Endothelial cell of umbilical vein (primary cell): ENCODE measurements around the gene KIAA1217. TPM values are rescaled to one million over a fixed set of nuclear protein-coding genes. Genes with fewer than 3 reads are reported as not detected.

ENCODE experiments used
- BruUV-seq: library from RNA; stranded (reverse); fragments of 400-500 nt; replicated peaks from 2 replicates; lab custom pipeline; 2021; lab: Mats Ljungman, UMichigan
- CTCF ChIA-PET: fragments of 300-600, 350-600 bp; sonication (Branson Sonifier 250); formaldehyde crosslinking; loops from one replicate; lab custom pipeline; 2021; ENCODE audit warnings: antibody characterized with exemption, inconsistent platforms; lab: Charles Lee
- POLR2A ChIA-PET: fragments of 300-600, 350-600 bp; sonication (Branson Sonifier 250); formaldehyde crosslinking; loops from one replicate; lab custom pipeline; 2021; ENCODE audit warnings: antibody characterized with exemption, inconsistent platforms; lab: Charles Lee
- DNase-seq: peaks from one replicate; pipeline ENCODE4 v3.0.0-alpha.2; 2011; ENCODE audit warnings: low read depth, low spot score
- FAIRE-seq: peaks from 2 replicates; lab custom pipeline; 2011; peaks lifted over from hg19 to GRCh38; lab: Jason Lieb, UNC
- H2AFZ ChIP-seq: 2 replicates; pipeline ENCODE4 v1.6.0; 2012; ENCODE audit warnings: low read depth, low read length, control low read depth, inconsistent platforms
- H3K27ac ChIP-seq: 2 replicates; pipeline ENCODE4 v1.5.1; 2011; ENCODE audit warnings: low read depth, mild to moderate bottlenecking, control low read depth, low read length, moderate library complexity; ENCODE audit not compliant: insufficient read depth
- H3K27me3 ChIP-seq, 2 experiments: 2 replicates each; pipeline versions ENCODE4 v1.6.0 to v1.6.1; 2011; ENCODE audit warnings: low read length in 2 of 2, mixed read lengths in 1 of 2; ENCODE audit not compliant: control insufficient read depth in 2 of 2, insufficient read depth in 2 of 2
- H3K36me3 ChIP-seq, 2 experiments: 2 replicates in 1 of 2; 3 replicates in 1 of 2; pipeline ENCODE4 v1.5.1; 2011; ENCODE audit warnings: low read length in 2 of 2, mild to moderate bottlenecking in 1 of 2, moderate library complexity in 1 of 2; ENCODE audit not compliant: control insufficient read depth in 2 of 2, insufficient read depth in 2 of 2; ENCODE audit errors: extremely low read depth in 1 of 2
- H3K4me1 ChIP-seq: 3 replicates; pipeline ENCODE4 v1.5.1; 2011; ENCODE audit warnings: mild to moderate bottlenecking, low read length; ENCODE audit not compliant: control insufficient read depth, insufficient read depth; ENCODE audit errors: extremely low read depth
- H3K4me2 ChIP-seq: 2 replicates; pipeline ENCODE4 v1.6.1; 2011; ENCODE audit warnings: low read length, control low read depth, mixed read lengths; ENCODE audit not compliant: insufficient read depth
- H3K4me3 ChIP-seq, 3 experiments: fragments of 200-600 bp in 1 of 3; sonication (generic), shearing (Covaris generic) in 1 of 3; replicated peaks in 1 of 3; 2 replicates each; pipeline ENCODE4 v1.5.1; 2011 to 2016; ENCODE audit warnings: control low read depth in 3 of 3, low read length in 3 of 3, mild to moderate bottlenecking in 2 of 3, inconsistent platforms in 1 of 3, low read depth in 1 of 3, moderate library complexity in 1 of 3; ENCODE audit not compliant: insufficient read depth in 1 of 3
- H3K79me2 ChIP-seq: 2 replicates; pipeline ENCODE4 v1.6.0; 2012; ENCODE audit warnings: low read length, inconsistent platforms; ENCODE audit not compliant: control insufficient read depth, insufficient read depth
- H3K9ac ChIP-seq: replicated peaks from 2 replicates; pipeline ENCODE3; 2011; ENCODE audit warnings: low read length, control low read depth; ENCODE audit not compliant: insufficient read depth; ENCODE audit errors: extremely low read depth
- H3K9me1 ChIP-seq: replicated peaks from 3 replicates; pipeline ENCODE4 v1.6.0; 2011; ENCODE audit warnings: mild to moderate bottlenecking, low read length; ENCODE audit not compliant: control insufficient read depth, insufficient read depth; ENCODE audit errors: extremely low read depth
- H3K9me3 ChIP-seq: replicated peaks from 2 replicates; pipeline ENCODE4 v1.5.1; 2012; ENCODE audit warnings: low read length, inconsistent platforms; ENCODE audit not compliant: control insufficient read depth, insufficient read depth
- H4K20me1 ChIP-seq: replicated peaks from 2 replicates; pipeline ENCODE3; 2011; ENCODE audit warnings: mild to moderate bottlenecking, low read length; ENCODE audit not compliant: control insufficient read depth, insufficient read depth; ENCODE audit errors: extremely low read depth
- EZH2 ChIP-seq: IDR thresholded peaks from 2 replicates; pipeline ENCODE4 v1.6.1; 2012; ENCODE audit warnings: borderline replicate concordance, low read depth, mild to moderate bottlenecking, moderate library complexity, low read length, inconsistent platforms; ENCODE audit not compliant: severe bottlenecking
- FOS ChIP-seq: IDR thresholded peaks from 2 replicates; pipeline ENCODE4 v1.6.1; 2011; ENCODE audit warnings: mild to moderate bottlenecking, low read length, moderate library complexity, borderline replicate concordance; ENCODE audit not compliant: insufficient read depth
- GATA2 ChIP-seq: IDR thresholded peaks from 2 replicates; pipeline ENCODE4 v1.7.0; 2011; ENCODE audit warnings: low read depth, mild to moderate bottlenecking, moderate library complexity, mixed read lengths, low read length; ENCODE audit not compliant: insufficient read length, insufficient read depth
- JUN ChIP-seq: IDR thresholded peaks from 2 replicates; pipeline ENCODE4 v1.6.1; 2011; ENCODE audit warnings: borderline replicate concordance, low read depth; ENCODE audit not compliant: insufficient read length, insufficient read depth
- MAX ChIP-seq: IDR thresholded peaks from 2 replicates; pipeline ENCODE4 v1.6.1; 2011; ENCODE audit not compliant: insufficient read depth, insufficient read length
- MYC ChIP-seq: IDR thresholded peaks from one replicate; pipeline ENCODE4 v1.6.1; 2011; ENCODE audit warnings: mild to moderate bottlenecking, low read depth, low read length
- POLR2A ChIP-seq: IDR thresholded peaks from 2 replicates; pipeline ENCODE4 v1.6.1; 2012; ENCODE audit warnings: low read depth, mild to moderate bottlenecking, control low read depth, low read length
- POLR2AphosphoS5 ChIP-seq: IDR thresholded peaks from 2 replicates; pipeline ENCODE4 v1.6.1; 2012; ENCODE audit warnings: low read depth, mild to moderate bottlenecking, control low read depth, low read length, moderate library complexity; ENCODE audit not compliant: insufficient read depth
- dilution Hi-C: fragments of 300-500 bp; cut with MboI; formaldehyde crosslinking; loops from one replicate; pipeline ENCODE4 v1.15.0; 2019; ENCODE audit warnings: low sequenced_read_pairs; ENCODE audit not compliant: extremely low pct_ligation_motif_present
- intact Hi-C: fragments of 100-400 bp; cut with micrococcal nuclease; formaldehyde crosslinking; loops from one replicate; pipeline ENCODE4 v1.10.0; 2022
- polyA plus RNA-seq, 4 experiments: library from polyadenylated mRNA; depleted of rRNA in 3 of 4; stranded (reverse) in 3 of 4; unstranded in 1 of 4; fragments of >200 nt; gene quantifications; 2 replicates each; pipeline versions ENCODE4 v1.2.1 to v1.2.3, GENCODE V29; 2011 to 2012; ENCODE audit warnings: missing spikeins in 1 of 4
- total RNA-seq: library from RNA; stranded (reverse); gene quantifications from 2 replicates; pipeline ENCODE4 v1.2.3, GENCODE V29; 2021
- TF ChIP-seq, protein P1 (sequence below), 2 donors: IDR thresholded peaks; 1 replicate in 1 of 2; 2 replicates in 1 of 2; pipeline ENCODE4 v1.5.1; 2011; ENCODE audit warnings: low read length in 2 of 2, mild to moderate bottlenecking in 2 of 2, moderate library complexity in 2 of 2, control low read depth in 1 of 2, inconsistent platforms in 1 of 2, low read depth in 1 of 2; ENCODE audit not compliant: insufficient read depth in 1 of 2; ENCODE audit errors: extremely low read depth in 1 of 2

KIAA1217 gene
- total and polyA plus RNA-seq, 2 donors (not counting 3 experiments of a cell fraction or from before 2014, with no cell fraction given) = 0.83 to 10.3 TPM

DNA sequence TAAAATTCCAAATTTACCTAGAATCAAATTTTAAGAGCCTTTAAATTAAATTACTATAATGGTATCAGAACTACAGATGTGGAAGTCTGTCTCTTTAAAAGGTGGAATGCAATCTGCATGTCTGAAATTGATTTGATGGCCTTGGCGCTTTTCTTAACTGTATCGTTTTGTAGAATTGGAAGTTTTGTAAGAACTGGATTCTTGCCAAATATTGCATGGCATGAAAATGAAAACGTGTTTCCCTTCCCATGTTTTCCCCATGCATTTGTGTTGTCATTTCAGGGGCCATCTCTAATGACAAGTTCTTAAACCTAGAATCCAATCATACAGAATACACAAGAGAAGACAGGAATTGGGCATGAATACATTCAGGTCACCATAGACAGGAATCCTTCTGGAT lies 162.5 kb downstream of the KIAA1217 start:
- no peaks in the 10 kb centered on the region for H3K9me1 ChIP-seq
- H3K79me2 ChIP-seq = no peaks in the 10 kb centered on the region
- no TSS peak for BruUV-seq
- H3K4me1 ChIP-seq = no peaks in the 10 kb centered on the region
- H2AFZ ChIP-seq = no peak overlapping the region
- dilution Hi-C loops = no loop called here
- CTCF ChIA-PET = no interaction called here
- intact Hi-C loops = no loop called here
- DNase-seq (no peak), FAIRE-seq (no peak)
- no peak overlapping the region for H3K4me3 ChIP-seq
- no peaks in the 10 kb centered on the region for H4K20me1 ChIP-seq
- no peak overlapping the region for H3K4me2 ChIP-seq
- no peak overlapping the region for H3K9ac ChIP-seq
- no peaks in the 10 kb centered on the region for H3K27me3 ChIP-seq
- H3K27ac ChIP-seq = no peak overlapping the region
- H3K9me3 ChIP-seq = no peaks in the 10 kb centered on the region
- POLR2A ChIA-PET = no interaction called here
- H3K36me3 ChIP-seq = no peaks in the 10 kb centered on the region
- TF ChIP-seq, protein P1, sequence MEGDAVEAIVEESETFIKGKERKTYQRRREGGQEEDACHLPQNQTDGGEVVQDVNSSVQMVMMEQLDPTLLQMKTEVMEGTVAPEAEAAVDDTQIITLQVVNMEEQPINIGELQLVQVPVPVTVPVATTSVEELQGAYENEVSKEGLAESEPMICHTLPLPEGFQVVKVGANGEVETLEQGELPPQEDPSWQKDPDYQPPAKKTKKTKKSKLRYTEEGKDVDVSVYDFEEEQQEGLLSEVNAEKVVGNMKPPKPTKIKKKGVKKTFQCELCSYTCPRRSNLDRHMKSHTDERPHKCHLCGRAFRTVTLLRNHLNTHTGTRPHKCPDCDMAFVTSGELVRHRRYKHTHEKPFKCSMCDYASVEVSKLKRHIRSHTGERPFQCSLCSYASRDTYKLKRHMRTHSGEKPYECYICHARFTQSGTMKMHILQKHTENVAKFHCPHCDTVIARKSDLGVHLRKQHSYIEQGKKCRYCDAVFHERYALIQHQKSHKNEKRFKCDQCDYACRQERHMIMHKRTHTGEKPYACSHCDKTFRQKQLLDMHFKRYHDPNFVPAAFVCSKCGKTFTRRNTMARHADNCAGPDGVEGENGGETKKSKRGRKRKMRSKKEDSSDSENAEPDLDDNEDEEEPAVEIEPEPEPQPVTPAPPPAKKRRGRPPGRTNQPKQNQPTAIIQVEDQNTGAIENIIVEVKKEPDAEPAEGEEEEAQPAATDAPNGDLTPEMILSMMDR (IDR thresholded peaks at IDR 0.05; ENCODE audit: extremely low read depth in 1 of 2, insufficient read depth in 1 of 2, low read depth in 1 of 2, low read length in 2 of 2) = no peak
- TF ChIP-seq MAX (no peak), GATA2 (no peak), POLR2A (no peak), EZH2 (no peak), POLR2AphosphoS5 (no peak), FOS (no peak), JUN (no peak), MYC (no peak)
